ENCODE measurements around the gene RPA3. TPM values are rescaled to one million over a fixed set of nuclear protein-coding genes. Genes with fewer than 3 reads are reported as not detected.
"Not testable (repeated sequence)": the region's sequence is repeated elsewhere in the genome, so short reads cannot be mapped to it uniquely, and the experiment has no call there.

The RPA3 gene
- total RNA-seq, 4 donors from 2014 or later = 10.6 to 21.0 (median 14.1) TPM

- Histone ChIP-seq H3K36me3 (no peaks in the 10 kb centered on the region), H3K27me3 (no peaks in the 10 kb centered on the region), H3K4me1 (peaks cover 0 to 39% (median 3%) of the 10 kb centered on the region in 3 donors), H3K4me3 (no peak overlapping the region), H3K9me3 (no peaks in the 10 kb centered on the region), H3K27ac (no peak overlapping the region)
- no peak for TF ChIP-seq POLR2A (IDR thresholded peaks at IDR 0.05)
- no peak for TF ChIP-seq CTCF (IDR thresholded peaks at IDR 0.05)
- TF ChIP-seq POLR2AphosphoS5 (IDR thresholded peaks at IDR 0.05) = no peak
- no peak for TF ChIP-seq EP300 (IDR thresholded peaks at IDR 0.05)
- WGBS, 2 donors (ENCODE audit: low coverage in 1 of 2) = 64 to 86% methylated on average over 4 to 5 of the region's 5 CpGs
- no peak for ATAC-seq
Observed at GRCh38 chr7:7682861-7683260, 35.5 kb downstream of the RPA3 start.

DNA sequence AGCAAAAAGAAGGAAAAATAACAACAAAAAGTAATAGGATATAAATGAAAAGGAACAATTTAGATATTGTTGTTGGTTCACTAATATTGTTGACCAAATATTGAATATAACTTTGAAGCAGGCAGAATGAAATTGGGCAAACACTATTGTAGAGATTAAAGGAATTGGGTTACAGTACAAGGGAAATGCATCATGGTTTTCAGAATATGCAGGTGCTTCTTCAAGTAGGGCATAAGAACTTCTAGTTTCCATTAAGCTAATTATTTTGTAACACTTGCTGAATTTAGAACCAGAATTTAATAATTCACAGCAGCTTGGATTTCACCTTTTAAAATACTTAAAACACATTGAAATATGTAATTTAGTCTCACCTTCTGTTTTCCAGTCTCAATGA lies 36.5 kb downstream of the RPA3 start:
- Histone ChIP-seq H3K4me3 (no peak overlapping the region), H3K9me3 (no peaks in the 10 kb centered on the region), H3K4me1 (peaks cover 0 to 31% (median 3%) of the 10 kb centered on the region in 3 donors), H3K27me3 (no peaks in the 10 kb centered on the region), H3K36me3 (no peaks in the 10 kb centered on the region), H3K27ac (peak overlapping the region in 1 of 4 donors; percentile 8)
- ATAC-seq = no peak
- no peak for TF ChIP-seq EP300 (IDR thresholded peaks at IDR 0.05)
- no peak for TF ChIP-seq POLR2A (IDR thresholded peaks at IDR 0.05)
- TF ChIP-seq CTCF (IDR thresholded peaks at IDR 0.05) = no peak
- TF ChIP-seq POLR2AphosphoS5 (IDR thresholded peaks at IDR 0.05) = no peak

DNA sequence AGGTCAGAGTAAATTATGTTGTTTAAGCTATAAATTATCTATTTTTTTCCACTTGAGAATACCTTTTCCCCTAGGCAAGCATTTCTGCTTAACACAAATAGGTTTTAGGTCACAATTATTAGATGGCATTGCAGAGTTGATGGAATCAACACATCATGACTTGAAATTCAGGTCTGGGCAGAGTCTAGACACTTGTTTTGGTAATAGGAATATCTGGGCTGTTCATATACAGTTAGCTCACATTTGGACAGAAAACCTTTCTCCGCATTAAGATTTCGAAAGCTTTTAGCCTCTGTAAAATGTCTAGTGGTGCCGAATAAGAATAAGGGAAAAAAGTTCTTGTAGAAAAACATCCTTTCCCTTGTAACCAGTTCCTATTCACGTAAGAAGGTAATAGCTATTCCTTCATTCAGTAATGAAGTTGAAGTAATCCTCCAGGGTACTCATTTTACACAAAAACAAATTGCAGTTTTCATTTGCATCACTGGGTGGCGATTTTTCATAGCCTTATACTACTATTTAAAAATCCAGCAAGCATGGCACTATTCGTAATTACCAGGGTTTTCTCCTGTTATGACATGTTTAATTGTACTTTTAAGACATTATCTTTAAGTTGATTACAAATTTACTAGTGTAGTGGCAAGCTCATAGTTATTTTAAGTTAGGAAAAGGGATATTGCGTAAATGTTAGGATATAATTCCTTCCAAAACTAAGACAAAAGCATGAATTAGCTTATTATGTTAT lies 37.0 kb downstream of the RPA3 start:
- Histone ChIP-seq H3K36me3 (no peaks in the 10 kb centered on the region), H3K4me1 (peaks cover 0 to 26% (median 3%) of the 10 kb centered on the region in 3 donors), H3K27ac (peak overlapping the region in 2 of 4 donors; percentile 8 to 19), H3K4me3 (no peak overlapping the region), H3K9me3 (no peaks in the 10 kb centered on the region), H3K27me3 (no peaks in the 10 kb centered on the region)
- TF ChIP-seq POLR2A (IDR thresholded peaks at IDR 0.05) = no peak
- peak; percentile 21 to 65 (median 62) for TF ChIP-seq CTCF (IDR thresholded peaks at IDR 0.05)
- 33 to 44% methylated on average over 7 of the region's 7 CpGs for WGBS, 2 donors (ENCODE audit: low coverage in 1 of 2)
- ATAC-seq = peak; percentile 63

- 94 to 100% methylated on average over 2 of the region's 2 CpGs for WGBS, 2 donors (ENCODE audit: low coverage in 1 of 2)
- H3K27me3 ChIP-seq, ATAC-seq, H3K4me3 ChIP-seq, H3K9me3 ChIP-seq, H3K27ac ChIP-seq: not testable (repeated sequence)
- peaks cover 0 to 13% of the 10 kb centered on the region in 2 donors for H3K36me3 ChIP-seq
- H3K4me1 ChIP-seq = peaks cover 0 to 26% (median 3%) of the 10 kb centered on the region in 3 donors
Observed at GRCh38 chr7:7679640-7680039, 38.8 kb downstream of the RPA3 start.

DNA sequence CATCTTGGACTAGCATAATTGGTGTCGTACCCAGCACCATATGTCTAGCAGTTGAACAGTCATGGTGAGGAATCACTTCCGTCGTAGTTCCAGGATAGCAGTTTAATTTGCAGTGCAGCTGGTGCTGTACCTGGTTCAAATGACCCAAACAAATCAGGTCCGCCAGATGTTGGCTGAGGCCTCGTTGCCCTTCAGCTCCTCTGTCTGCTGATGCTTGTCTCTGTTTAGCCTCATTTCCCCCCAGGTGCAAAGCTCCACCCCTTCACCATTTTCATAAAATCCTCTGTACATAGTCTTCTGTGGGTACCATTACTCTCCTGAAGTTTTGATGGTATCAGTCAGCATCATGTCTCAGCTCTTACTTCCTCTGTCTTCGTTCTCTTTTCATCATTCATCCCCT lies 42.7 kb downstream of the RPA3 start:
- ATAC-seq = no peak
- WGBS, 2 donors (ENCODE audit: low coverage in 1 of 2) = 80 to 87% methylated on average over 5 to 6 of the region's 6 CpGs

More for the DNA sequence above, 42.7 kb downstream of the RPA3 start:
- Histone ChIP-seq H3K4me1 (peaks cover 0 to under 1% (median 0%) of the 10 kb centered on the region in 3 donors), H3K36me3 (peaks cover 0 to 18% of the 10 kb centered on the region in 2 donors), H3K4me3 (no peak overlapping the region), H3K27me3 (no peaks in the 10 kb centered on the region), H3K9me3 (no peaks in the 10 kb centered on the region), H3K27ac (no peak overlapping the region)
- no peak for TF ChIP-seq POLR2A (IDR thresholded peaks at IDR 0.05)
- TF ChIP-seq EP300 (IDR thresholded peaks at IDR 0.05) = no peak
- TF ChIP-seq POLR2AphosphoS5 (IDR thresholded peaks at IDR 0.05) = no peak
- no peak for TF ChIP-seq CTCF (IDR thresholded peaks at IDR 0.05)

All from gastroesophageal sphincter (tissue), 4 donors.